Pancreas (tissue), 10 donors: ENCODE measurements around the gene TSC1. TPM values are rescaled to one million over a fixed set of nuclear protein-coding genes. Genes with fewer than 3 reads are reported as not detected.
A peak's percentile ranks its signal among the peaks of the same experiment; 100 is the strongest.

Experiments used
- ATAC-seq, 4 donors: fragments of 200-7000 bp; cut with Tn5 transposase; one replicate each; pipeline versions ENCODE4 v1.8.0 to v1.9.1; 2020; ENCODE audit warnings: mild to moderate bottlenecking in 4 of 4, moderate library complexity in 4 of 4
- DNase-seq, 6 donors: peaks; one replicate each; pipeline ENCODE4 v3.0.0-alpha.2; 2020
- FAIRE-seq: peaks from 2 replicates; lab custom pipeline; 2012; peaks lifted over from hg19 to GRCh38; lab: Jason Lieb, UNC
- H3K27ac ChIP-seq, 4 donors: fragments of 200-600 bp; sonication (generic); 1 replicate in 3 of 4; 2 replicates in 1 of 4; pipeline versions ENCODE4 v1.5.0 to v1.8.0; 2020
- H3K27me3 ChIP-seq, 4 donors: fragments of 200-600 bp; one replicate each; pipeline ENCODE4 v1.8.0; 2021
- H3K36me3 ChIP-seq, 3 donors: fragments of 200-600 bp; sonication (generic) in 1 of 3; one replicate each; pipeline versions ENCODE4 v1.5.0 to v1.8.0; 2020 to 2021
- H3K4me1 ChIP-seq, 3 donors: fragments of 200-600 bp; one replicate each; pipeline ENCODE4 v1.8.0; 2021
- H3K4me3 ChIP-seq, 4 donors: fragments of 200-600 bp; sonication (generic) in 2 of 4; one replicate each; pipeline versions ENCODE4 v1.5.0 to v1.8.0; 2020 to 2021
- H3K9me3 ChIP-seq, 4 donors: fragments of 200-600 bp; one replicate each; pipeline ENCODE4 v1.8.0; 2021
- CTCF ChIP-seq, 4 donors: fragments of 200-600 bp; sonication (generic) in 3 of 4; IDR thresholded peaks; one replicate each; pipeline versions ENCODE4 v1.5.0 to v1.8.0; 2021; ENCODE audit warnings: antibody characterized with exemption in 4 of 4
- WGBS, 2 donors: extraction: QIAGEN DNeasy Blood & Tissue Kit; methylation state at CpG; one replicate each; pipeline ENCODE4 v1.1.7; 2013; 5-methylcytosine and 5-hydroxymethylcytosine counted together
- intact Hi-C, 3 donors: fragments of 100-400 bp; cut with DNase I; formaldehyde crosslinking; loops; one replicate each; pipeline versions ENCODE4 v1.11.1 to v1.14.2; 2022
- polyA plus RNA-seq, 2 donors: library from polyadenylated mRNA; stranded (reverse); fragments of 200-250 nt; gene quantifications; one replicate each; pipeline ENCODE4 v1.2.3, GENCODE V29; 2013
- total RNA-seq, 6 donors: library from RNA; stranded (reverse); fragmentation: NEBNext Ultra II Directional in 4 of 6; extraction: Animal tissue kit (Norgen Biotek cat#: 25700) in 4 of 6; gene quantifications; one replicate each; pipeline versions ENCODE4 v1.2.1 to v1.2.4, GENCODE V29; 2021 to 2023
- donor health status: healthy with polysubstance abuse.
- donor health status: DM: no; HTN: no; CAD: no; lungs with moderate emphysema.
- donor health status: DM: no; HTN: no; CAD: no.
- donor health status: control.
- donor health status: control.
- donor health status: Bipolar disorder and iron deficiency.
- donor health status: DM: yes; HTN: yes; CAD: no.
- donor health status: DM: no; HTN: no; CAD: no.
- donor health status: DM: no; HTN: no; CAD: no.
- donor health status: DM: yes; HTN: yes; CAD: no.

The TSC1 gene
- total and polyA plus RNA-seq, 8 donors = 17.1 to 34.5 (median 20.0) TPM

GRCh38 chr9:132982458-132982857 lies 38.0 kb upstream of the TSC1 start:
- Histone ChIP-seq H3K9me3 (no peaks in the 10 kb centered on the region), H3K27me3 (no peaks in the 10 kb centered on the region), H3K4me1 (no peaks in the 10 kb centered on the region), H3K36me3 (no peaks in the 10 kb centered on the region), H3K27ac (no peak overlapping the region), H3K4me3 (no peak overlapping the region)
- FAIRE-seq (no peak), ATAC-seq (peak in 1 of 4 donors; percentile 11), DNase-seq (no peak)
- intact Hi-C loops = no loop called here
- TF ChIP-seq CTCF (IDR thresholded peaks at IDR 0.05) = no peak
- 34 to 38% methylated on average over 8 of the region's 8 CpGs for WGBS, 2 donors

GRCh38 chr9:132980157-132980556 lies 35.7 kb upstream of the TSC1 start:
- intact Hi-C loops = no loop called here

GRCh38 chr9:132978451-132979131 lies 34.2 kb upstream of the TSC1 start, which contains the start of gene GFI1B:
TSS of gene GFI1B (plus strand) at chr9:132978694. CDS start at chr9:132986679, 7,985 bp downstream.
- Histone ChIP-seq H3K4me1 (no peaks in the 10 kb centered on the region), H3K9me3 (no peaks in the 10 kb centered on the region), H3K4me3 (no peak within 1 kb of the TSS), H3K27ac (no peak within 1 kb of the TSS), H3K27me3 (no peaks in the 10 kb centered on the region), H3K36me3 (no peaks in the 10 kb centered on the region)
- WGBS, 2 donors = 25 to 28% methylated on average over 26 of the region's 26 CpGs
- DNase-seq (no peak), FAIRE-seq (no peak), ATAC-seq (peak in 2 of 4 donors; percentile 20 to 27)
- TF ChIP-seq CTCF (IDR thresholded peaks at IDR 0.05) = no peak
- intact Hi-C loops = no loop called here

More at GRCh38 chr9:132980157-132980556, 35.7 kb upstream of the TSC1 start:
- H3K4me1 ChIP-seq = no peaks in the 10 kb centered on the region
- 70 to 76% methylated on average over 5 of the region's 5 CpGs for WGBS, 2 donors
- no peak for TF ChIP-seq CTCF (IDR thresholded peaks at IDR 0.05)
- H3K36me3 ChIP-seq = no peaks in the 10 kb centered on the region
- H3K9me3 ChIP-seq = no peaks in the 10 kb centered on the region
- ATAC-seq (no peak), FAIRE-seq (no peak), DNase-seq (no peak)
- H3K27ac ChIP-seq = no peak overlapping the region
- no peak overlapping the region for H3K4me3 ChIP-seq
- H3K27me3 ChIP-seq = no peaks in the 10 kb centered on the region

- DNase-seq (no peak), ATAC-seq (no peak), FAIRE-seq (no peak)
- no peak for TF ChIP-seq CTCF (IDR thresholded peaks at IDR 0.05)
- Histone ChIP-seq H3K4me3 (no peak overlapping the region), H3K4me1 (no peaks in the 10 kb centered on the region), H3K9me3 (no peaks in the 10 kb centered on the region), H3K36me3 (no peaks in the 10 kb centered on the region), H3K27me3 (no peaks in the 10 kb centered on the region), H3K27ac (no peak overlapping the region)
- intact Hi-C loops = no loop called here
- WGBS, 2 donors = 20 to 26% methylated on average over 2 of the region's 2 CpGs
These were observed 33.7 kb upstream of the TSC1 start for GRCh38 chr9:132978112-132978450.

- no peaks in the 10 kb centered on the region for H3K27me3 ChIP-seq
These were observed 32.2 kb upstream of the TSC1 start for GRCh38 chr9:132976571-132976970.

More at GRCh38 chr9:132976571-132976970, 32.2 kb upstream of the TSC1 start:
- FAIRE-seq (no peak), ATAC-seq (no peak), DNase-seq (no peak)
- TF ChIP-seq CTCF (IDR thresholded peaks at IDR 0.05) = no peak
- no peak overlapping the region for H3K4me3 ChIP-seq
- H3K4me1 ChIP-seq = no peaks in the 10 kb centered on the region
- WGBS, 2 donors = 68 to 74% methylated on average over 3 of the region's 3 CpGs
- no peaks in the 10 kb centered on the region for H3K36me3 ChIP-seq
- no peak overlapping the region for H3K27ac ChIP-seq
- intact Hi-C loops = no loop called here
- no peaks in the 10 kb centered on the region for H3K9me3 ChIP-seq
